ENCODE measurements around the gene BRAF. TPM values are rescaled to one million over a fixed set of nuclear protein-coding genes. Genes with fewer than 3 reads are reported as not detected.

The BRAF gene
- polyA plus RNA-seq, 1 donor (not counting 4 experiments of a cell fraction or from before 2014, with no cell fraction given): 12.4 TPM

DNA sequence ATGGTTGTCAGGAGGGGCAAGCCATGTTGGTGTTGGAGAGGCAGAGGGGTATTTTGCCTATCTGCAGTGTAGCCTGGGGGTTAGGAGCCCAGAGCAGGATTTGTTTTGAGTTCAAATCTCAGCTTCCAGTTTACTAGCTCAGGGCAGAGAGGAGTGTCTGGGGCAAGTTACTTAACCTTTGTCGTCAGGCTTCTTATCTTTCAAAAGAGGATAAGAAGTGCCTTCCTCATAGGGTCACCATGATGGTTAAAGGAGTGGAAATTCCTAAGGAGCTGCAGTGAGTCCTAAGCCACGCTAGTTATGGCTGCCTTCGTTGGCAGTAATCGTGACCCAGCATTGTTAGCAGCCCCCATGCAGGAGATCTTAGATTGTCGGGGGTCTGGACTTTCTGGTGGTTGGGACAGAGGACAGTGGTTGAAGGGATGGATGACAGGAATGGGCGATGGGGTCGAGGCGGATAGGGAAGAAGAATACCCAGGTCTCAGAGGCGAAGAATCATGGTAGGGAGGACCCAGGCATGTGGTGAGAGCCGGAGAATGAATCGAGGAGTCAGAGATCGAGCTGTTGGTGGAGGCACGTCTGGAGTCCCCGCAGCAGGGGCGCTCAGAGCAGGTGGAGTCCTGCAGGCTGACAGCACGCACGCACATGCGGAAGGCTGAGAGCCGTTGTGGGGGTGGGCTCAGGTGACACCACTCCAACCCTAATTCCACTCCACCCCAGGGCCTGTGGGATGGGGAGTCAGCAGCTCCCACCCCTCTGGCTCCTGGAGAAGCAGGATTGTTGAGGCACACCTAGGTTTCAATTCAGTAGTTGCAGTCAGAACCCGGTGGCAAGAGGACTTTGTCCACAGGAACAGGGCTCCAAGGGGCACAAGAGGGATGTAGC lies 240.4 kb downstream of the BRAF start:
- Histone ChIP-seq H3K4me3 (ENCODE audit: control insufficient read depth in 2 of 3, extremely low read depth in 1 of 3, insufficient read depth in 2 of 3, low read depth in 1 of 3, low read length in 3 of 3) (no peak overlapping the region), H2AFZ (ENCODE audit: control insufficient read depth, low read length) (no peak overlapping the region), H3K9me1 (ENCODE audit: control insufficient read depth, extremely low read depth, insufficient read depth, low read length) (no peaks in the 10 kb centered on the region), H3K36me3 (ENCODE audit: control insufficient read depth in 2 of 2, extremely low read depth in 1 of 2, insufficient read depth in 2 of 2, low read length in 2 of 2) (peaks cover 0 to 10% of the 10 kb centered on the region in 2 experiments), H4K20me1 (ENCODE audit: control insufficient read depth, extremely low read depth, insufficient read depth, low read length) (no peaks in the 10 kb centered on the region), H3K9me3 (ENCODE audit: control insufficient read depth, low read depth, low read length) (no peaks in the 10 kb centered on the region), H3K27me3 (ENCODE audit: control insufficient read depth, extremely low read depth, insufficient read depth, low read length) (no peaks in the 10 kb centered on the region), H3K79me2 (ENCODE audit: control insufficient read depth, insufficient read depth, low read length) (no peaks in the 10 kb centered on the region), H3K9ac (ENCODE audit: control insufficient read depth, extremely low read depth, insufficient read depth, low read length) (no peak overlapping the region), H3K4me1 (ENCODE audit: control insufficient read depth, extremely low read depth, insufficient read depth, low read length) (no peaks in the 10 kb centered on the region), H3K4me2 (ENCODE audit: control insufficient read depth, extremely low read depth, insufficient read depth, low read depth, low read length) (no peak overlapping the region), H3K27ac (ENCODE audit: control insufficient read depth, insufficient read depth, low read length) (no peak overlapping the region)
- dilution Hi-C loops (cut with MboI; ENCODE audit: extremely low pct_ligation_motif_present, low sequenced_read_pairs): no loop called here
- no peak for DNase-seq (ENCODE audit: low read depth, low spot score)
- no peak for TF ChIP-seq EZH2 (IDR thresholded peaks at IDR 0.05; ENCODE audit: low read length)
- TF ChIP-seq, protein P1, sequence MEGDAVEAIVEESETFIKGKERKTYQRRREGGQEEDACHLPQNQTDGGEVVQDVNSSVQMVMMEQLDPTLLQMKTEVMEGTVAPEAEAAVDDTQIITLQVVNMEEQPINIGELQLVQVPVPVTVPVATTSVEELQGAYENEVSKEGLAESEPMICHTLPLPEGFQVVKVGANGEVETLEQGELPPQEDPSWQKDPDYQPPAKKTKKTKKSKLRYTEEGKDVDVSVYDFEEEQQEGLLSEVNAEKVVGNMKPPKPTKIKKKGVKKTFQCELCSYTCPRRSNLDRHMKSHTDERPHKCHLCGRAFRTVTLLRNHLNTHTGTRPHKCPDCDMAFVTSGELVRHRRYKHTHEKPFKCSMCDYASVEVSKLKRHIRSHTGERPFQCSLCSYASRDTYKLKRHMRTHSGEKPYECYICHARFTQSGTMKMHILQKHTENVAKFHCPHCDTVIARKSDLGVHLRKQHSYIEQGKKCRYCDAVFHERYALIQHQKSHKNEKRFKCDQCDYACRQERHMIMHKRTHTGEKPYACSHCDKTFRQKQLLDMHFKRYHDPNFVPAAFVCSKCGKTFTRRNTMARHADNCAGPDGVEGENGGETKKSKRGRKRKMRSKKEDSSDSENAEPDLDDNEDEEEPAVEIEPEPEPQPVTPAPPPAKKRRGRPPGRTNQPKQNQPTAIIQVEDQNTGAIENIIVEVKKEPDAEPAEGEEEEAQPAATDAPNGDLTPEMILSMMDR (optimal IDR thresholded peaks at IDR 0.05 in 1 of 3, IDR thresholded peaks at IDR 0.05 in 1 of 3, conservative IDR thresholded peaks at IDR 0.05 in 1 of 3; ENCODE audit: extremely low read depth in 1 of 3, insufficient read depth in 2 of 3, low read length in 3 of 3): no peak
- FAIRE-seq: no peak

DNA sequence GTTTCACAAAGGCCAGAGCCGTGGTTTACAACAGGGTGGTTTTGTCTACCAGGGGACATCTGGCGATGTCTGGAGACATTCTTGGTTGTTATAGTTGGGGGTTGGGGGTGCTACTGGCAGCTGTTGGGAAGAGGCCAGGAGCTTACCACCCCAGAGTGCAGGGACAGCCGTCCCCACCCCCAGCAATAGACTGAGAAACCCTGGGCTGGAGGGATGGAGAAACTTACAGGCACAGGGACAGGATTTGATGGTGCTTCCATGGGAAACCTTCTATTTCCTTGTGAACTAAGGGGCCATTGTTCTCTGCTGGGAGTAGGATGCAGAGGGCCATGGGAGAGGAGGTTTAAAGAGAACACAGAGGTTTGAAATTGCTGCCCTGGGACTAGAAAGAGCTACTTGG lies 241.1 kb downstream of the BRAF start:
- H3K9me3 ChIP-seq (ENCODE audit: control insufficient read depth, low read depth, low read length): no peaks in the 10 kb centered on the region
- no peaks in the 10 kb centered on the region for H3K9me1 ChIP-seq (ENCODE audit: control insufficient read depth, extremely low read depth, insufficient read depth, low read length)
- H3K27me3 ChIP-seq (ENCODE audit: control insufficient read depth, extremely low read depth, insufficient read depth, low read length): no peaks in the 10 kb centered on the region
- no peaks in the 10 kb centered on the region for H3K79me2 ChIP-seq (ENCODE audit: control insufficient read depth, insufficient read depth, low read length)
- H3K27ac ChIP-seq (ENCODE audit: control insufficient read depth, insufficient read depth, low read length): no peak overlapping the region
- FAIRE-seq: no peak
- TF ChIP-seq, protein P1 (optimal IDR thresholded peaks at IDR 0.05 in 1 of 3, IDR thresholded peaks at IDR 0.05 in 1 of 3, conservative IDR thresholded peaks at IDR 0.05 in 1 of 3; ENCODE audit: extremely low read depth in 1 of 3, insufficient read depth in 2 of 3, low read length in 3 of 3): no peak
- TF ChIP-seq EZH2 (IDR thresholded peaks at IDR 0.05; ENCODE audit: low read length): no peak
- DNase-seq (ENCODE audit: low read depth, low spot score): no peak
- no peak overlapping the region for H3K4me2 ChIP-seq (ENCODE audit: control insufficient read depth, extremely low read depth, insufficient read depth, low read depth, low read length)
- no peak overlapping the region for H3K9ac ChIP-seq (ENCODE audit: control insufficient read depth, extremely low read depth, insufficient read depth, low read length)
- H3K4me1 ChIP-seq (ENCODE audit: control insufficient read depth, extremely low read depth, insufficient read depth, low read length): no peaks in the 10 kb centered on the region
- H4K20me1 ChIP-seq (ENCODE audit: control insufficient read depth, extremely low read depth, insufficient read depth, low read length): no peaks in the 10 kb centered on the region
- H3K4me3 ChIP-seq (ENCODE audit: control insufficient read depth in 2 of 3, extremely low read depth in 1 of 3, insufficient read depth in 2 of 3, low read depth in 1 of 3, low read length in 3 of 3): no peak overlapping the region
- no peak overlapping the region for H2AFZ ChIP-seq (ENCODE audit: control insufficient read depth, low read length)
- dilution Hi-C loops (cut with MboI; ENCODE audit: extremely low pct_ligation_motif_present, low sequenced_read_pairs): no loop called here
- peaks cover 0 to 17% of the 10 kb centered on the region in 2 experiments for H3K36me3 ChIP-seq (ENCODE audit: control insufficient read depth in 2 of 2, extremely low read depth in 1 of 2, insufficient read depth in 2 of 2, low read length in 2 of 2)
